Activated CD4-positive, alpha-beta T cell treated with anti-CD3 and anti-CD28 coated beads, Interleukin-2, Interleukin-4, amounts not matched to agents 100 ng/mL and 50 ng/mL, durations not matched to agents 16 hours and 8 hours (primary cell): ENCODE results near the gene KCNH3.
"Not testable (repeated sequence)": the region's sequence is repeated elsewhere in the genome, so short reads cannot be mapped to it uniquely, and the experiment has no call there.

Experiments
- DNase-seq: peaks from one replicate; pipeline ENCODE4 v3.0.0-alpha.2; 2020; ENCODE audit warnings: low spot score

The KCNH3 gene

GRCh38 chr12:49588281-49588680 is 49.5 kb downstream of the KCNH3 start:
- no peak for DNase-seq

DNA sequence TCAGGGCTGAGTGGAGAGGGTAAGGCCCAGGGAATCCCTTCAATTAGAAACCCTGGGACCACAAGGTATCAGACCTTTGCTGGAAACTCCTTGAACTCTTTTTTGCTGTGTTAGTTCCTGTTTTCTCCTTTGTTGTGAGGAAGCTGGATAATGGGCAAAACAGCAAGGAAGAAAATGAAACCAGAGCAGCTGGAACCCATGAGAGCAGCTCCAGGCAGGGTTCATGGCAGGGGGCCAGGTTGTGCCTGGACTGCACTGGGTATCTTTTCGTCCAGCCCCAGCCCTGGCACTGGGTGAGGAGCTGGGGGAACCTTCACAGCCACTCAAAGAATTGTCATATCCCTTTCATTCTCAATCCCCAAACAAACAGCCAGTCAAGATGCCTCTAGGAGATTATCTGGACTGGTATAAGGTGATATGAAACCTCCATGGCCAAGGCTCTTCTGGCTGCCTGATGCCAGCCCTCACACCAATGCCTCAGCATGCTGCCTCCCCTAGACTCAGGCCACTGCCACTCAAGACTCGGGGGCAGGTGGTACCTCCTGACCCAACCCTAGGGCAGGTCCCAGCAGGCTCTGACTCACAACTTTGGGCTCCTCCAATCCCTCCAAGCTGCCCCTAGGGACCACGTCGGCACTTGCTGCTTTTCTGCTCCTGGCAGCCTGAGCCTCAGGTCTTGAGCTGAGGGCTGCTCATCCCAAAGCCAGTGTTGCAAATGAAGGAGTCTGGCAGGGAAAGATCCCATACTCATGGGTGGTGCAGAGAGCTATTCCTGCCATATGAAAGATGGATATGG is 50.1 kb downstream of the KCNH3 start:
- no peak for DNase-seq

DNA sequence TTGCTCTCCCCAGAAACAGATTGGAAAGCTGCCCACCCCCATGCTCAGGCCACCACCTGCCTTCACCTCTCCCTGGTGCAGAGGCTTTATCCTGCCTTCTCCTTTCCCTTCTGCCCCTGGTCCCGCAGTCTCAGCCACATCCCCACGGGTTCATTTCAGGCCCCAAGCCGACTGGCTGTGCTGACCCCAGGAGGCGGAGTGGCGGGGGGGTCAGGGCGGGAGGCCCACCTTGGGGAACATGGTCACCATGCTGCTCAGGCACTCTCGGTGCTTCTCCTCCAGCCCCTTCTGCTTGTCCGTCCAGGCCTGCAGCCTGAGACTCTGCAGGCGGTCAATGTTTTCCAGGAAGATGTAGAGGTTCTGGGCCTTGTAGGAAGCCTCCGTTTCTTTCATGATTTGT is 59.7 kb downstream of the KCNH3 start:
- no peak for DNase-seq

- DNase-seq: no peak
These were observed 61.1 kb downstream of the KCNH3 start for GRCh38 chr12:49599961-49600360.

GRCh38 chr12:49603721-49604120 is 64.9 kb downstream of the KCNH3 start:
- DNase-seq: no peak

DNA sequence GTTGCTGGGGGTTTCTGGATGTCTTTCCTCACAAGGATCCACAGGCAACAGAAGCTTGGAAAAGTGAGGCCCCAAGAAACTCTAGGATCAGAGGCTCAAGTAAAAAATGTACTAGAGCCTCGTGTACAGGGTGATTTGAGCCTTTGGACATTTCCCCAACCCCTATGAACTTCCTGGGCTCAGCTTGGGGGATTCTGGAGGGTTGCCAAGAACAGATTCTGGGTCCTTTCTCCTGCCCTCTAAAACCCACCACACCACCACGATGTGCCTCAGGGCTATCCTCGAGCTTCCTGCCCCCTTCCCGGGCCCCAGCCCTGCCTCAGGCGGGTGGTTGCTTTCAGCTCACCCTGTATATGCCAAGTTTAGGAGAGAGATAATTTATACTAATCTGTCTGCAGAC is 66.0 kb downstream of the KCNH3 start:
- DNase-seq: no peak

- DNase-seq: not testable (repeated sequence)
These were observed 66.7 kb downstream of the KCNH3 start, which contains the start of gene FAM186B for GRCh38 chr12:49605539-49605938. TSS of gene FAM186B (minus strand) at chr12:49605639. CDS start at chr12:49605477, 162 bp downstream.
